Prostate gland (tissue), 2 donors: ENCODE results near the gene KIF2B.

Experiments used
- POLR2A ChIP-seq: fragments of 450-650 bp; IDR thresholded peaks from one replicate; pipeline ENCODE4 v1.6.1; 2016; ENCODE audit warnings: antibody characterized with exemption, mild to moderate bottlenecking
- POLR2AphosphoS5 ChIP-seq: sonication (generic); formaldehyde crosslinking; IDR thresholded peaks from one replicate; pipeline ENCODE4 v1.6.1; 2017; ENCODE audit warnings: antibody characterized with exemption
- TF ChIP-seq, protein P1 (sequence below), 4 experiments: fragments of 200-600 bp in 2 of 4; fragments of 450-650 bp in 2 of 4; sonication (generic) in 2 of 4; IDR thresholded peaks; 1 replicate in 3 of 4; 2 replicates in 1 of 4; pipeline ENCODE4 v1.5.1; 2016 to 2019; ENCODE audit warnings: antibody characterized with exemption in 4 of 4, mild to moderate bottlenecking in 2 of 4, moderate library complexity in 2 of 4

DNA sequence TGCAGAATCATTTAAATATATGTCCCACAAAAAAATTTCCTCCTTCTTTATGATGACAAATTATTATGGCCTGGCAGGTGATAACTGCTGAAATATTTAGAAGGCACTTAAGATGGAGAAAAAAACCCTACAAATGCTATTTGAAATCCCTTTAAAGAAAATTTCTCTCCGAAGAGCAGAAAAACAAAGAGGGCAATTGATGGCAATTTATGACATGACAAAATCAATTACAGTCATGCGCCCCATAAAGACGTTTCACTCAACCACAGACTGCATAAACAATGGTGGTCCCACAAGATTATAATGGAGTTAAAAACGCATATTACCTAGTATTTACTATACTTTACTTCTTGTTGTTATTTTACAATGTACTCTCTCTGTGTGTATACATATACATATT, 25.2 kb upstream of the KIF2B start:
- TF ChIP-seq, protein P1, sequence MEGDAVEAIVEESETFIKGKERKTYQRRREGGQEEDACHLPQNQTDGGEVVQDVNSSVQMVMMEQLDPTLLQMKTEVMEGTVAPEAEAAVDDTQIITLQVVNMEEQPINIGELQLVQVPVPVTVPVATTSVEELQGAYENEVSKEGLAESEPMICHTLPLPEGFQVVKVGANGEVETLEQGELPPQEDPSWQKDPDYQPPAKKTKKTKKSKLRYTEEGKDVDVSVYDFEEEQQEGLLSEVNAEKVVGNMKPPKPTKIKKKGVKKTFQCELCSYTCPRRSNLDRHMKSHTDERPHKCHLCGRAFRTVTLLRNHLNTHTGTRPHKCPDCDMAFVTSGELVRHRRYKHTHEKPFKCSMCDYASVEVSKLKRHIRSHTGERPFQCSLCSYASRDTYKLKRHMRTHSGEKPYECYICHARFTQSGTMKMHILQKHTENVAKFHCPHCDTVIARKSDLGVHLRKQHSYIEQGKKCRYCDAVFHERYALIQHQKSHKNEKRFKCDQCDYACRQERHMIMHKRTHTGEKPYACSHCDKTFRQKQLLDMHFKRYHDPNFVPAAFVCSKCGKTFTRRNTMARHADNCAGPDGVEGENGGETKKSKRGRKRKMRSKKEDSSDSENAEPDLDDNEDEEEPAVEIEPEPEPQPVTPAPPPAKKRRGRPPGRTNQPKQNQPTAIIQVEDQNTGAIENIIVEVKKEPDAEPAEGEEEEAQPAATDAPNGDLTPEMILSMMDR (IDR thresholded peaks at IDR 0.05) = no peak
- TF ChIP-seq POLR2AphosphoS5 = no peak
- no peak for TF ChIP-seq POLR2A
